Duodenal mucosa (tissue), 2 donors: ENCODE data around the gene ARHGAP15.

Experiments used
- H3K27ac ChIP-seq: one replicate; pipeline ENCODE4 v1.7.0; 2013; ENCODE audit warnings: low read depth, low read length
- H3K27me3 ChIP-seq, 2 donors: one replicate each; pipeline ENCODE4 v1.7.0; 2013; ENCODE audit warnings: low read length in 2 of 2, control low read depth in 1 of 2; ENCODE audit not compliant: insufficient read depth in 2 of 2, control insufficient read depth in 1 of 2
- H3K36me3 ChIP-seq, 2 donors: one replicate each; pipeline ENCODE4 v1.7.0; 2013; ENCODE audit warnings: low read length in 2 of 2, control low read depth in 1 of 2; ENCODE audit not compliant: insufficient read depth in 2 of 2, control insufficient read depth in 1 of 2
- H3K4me1 ChIP-seq, 2 donors: one replicate each; pipeline ENCODE4 v1.7.0; 2013; ENCODE audit warnings: low read length in 2 of 2, control low read depth in 1 of 2; ENCODE audit not compliant: insufficient read depth in 2 of 2, control insufficient read depth in 1 of 2
- H3K4me3 ChIP-seq, 2 donors: one replicate each; pipeline ENCODE4 v1.7.0; 2013; ENCODE audit warnings: low read length in 2 of 2, low read depth in 1 of 2
- H3K9ac ChIP-seq, 2 donors: one replicate each; pipeline ENCODE4 v1.7.0; 2013; ENCODE audit warnings: low read length in 2 of 2, low read depth in 1 of 2
- H3K9me3 ChIP-seq, 2 donors: one replicate each; pipeline ENCODE4 v1.7.0; 2013; ENCODE audit warnings: low read length in 2 of 2, control low read depth in 1 of 2; ENCODE audit not compliant: control insufficient read depth in 1 of 2

ARHGAP15 gene

DNA sequence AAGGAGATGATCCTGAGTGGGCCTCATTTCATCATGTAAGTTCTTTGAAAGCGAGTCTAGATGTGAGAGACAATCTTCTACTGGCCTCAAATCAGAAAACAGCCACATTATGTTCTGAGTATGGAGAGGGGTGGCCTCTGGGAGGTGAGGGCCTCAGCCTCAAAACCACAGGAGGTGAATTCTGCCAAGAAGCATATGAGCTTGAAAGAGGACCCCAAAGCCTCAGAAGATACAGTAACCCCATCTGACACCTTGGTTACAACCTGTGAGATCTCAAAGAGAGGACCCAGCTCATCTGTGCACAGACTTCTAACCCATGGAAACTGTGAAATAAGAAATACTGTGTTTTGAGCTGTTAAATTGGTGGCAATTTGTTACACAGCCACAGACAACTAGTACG is 200.1 kb downstream of the ARHGAP15 start:
- Histone ChIP-seq H3K4me3 (no peak overlapping the region), H3K9me3 (no peaks in the 10 kb centered on the region), H3K36me3 (no peaks in the 10 kb centered on the region), H3K27me3 (no peaks in the 10 kb centered on the region), H3K27ac (no peak overlapping the region), H3K4me1 (no peaks in the 10 kb centered on the region), H3K9ac (no peak overlapping the region)

DNA sequence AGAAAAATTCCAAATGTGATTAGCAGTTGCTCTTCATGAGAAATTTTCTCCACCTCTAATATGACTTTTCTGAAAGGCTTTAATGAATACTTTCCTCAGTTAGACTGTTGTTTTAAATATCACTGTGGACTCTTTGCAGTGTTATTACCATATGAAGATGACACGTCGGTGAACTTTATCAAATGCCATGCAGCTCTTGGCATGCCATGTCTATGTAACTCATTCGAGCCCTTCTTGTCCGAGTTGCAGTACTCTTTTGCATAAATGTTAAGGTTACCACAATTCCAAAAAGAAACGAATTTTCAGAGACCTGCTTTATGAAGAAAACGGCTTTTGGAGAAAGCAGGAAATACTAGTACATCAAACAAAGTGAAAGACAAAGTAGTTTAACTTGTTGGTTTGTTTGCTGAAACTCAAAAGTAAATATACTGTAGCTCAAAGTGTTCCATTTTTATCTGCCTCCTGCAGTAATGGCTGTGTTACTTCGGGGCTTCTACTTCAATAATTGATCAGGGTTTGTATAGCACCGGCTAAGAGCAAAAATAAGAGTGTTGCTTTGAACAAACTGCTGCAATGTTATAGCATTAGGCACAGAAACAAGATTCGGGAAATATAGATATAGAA is 204.1 kb downstream of the ARHGAP15 start:
- Histone ChIP-seq H3K9me3 (no peaks in the 10 kb centered on the region), H3K27me3 (no peaks in the 10 kb centered on the region), H3K4me1 (no peaks in the 10 kb centered on the region), H3K27ac (no peak overlapping the region), H3K4me3 (no peak overlapping the region), H3K36me3 (no peaks in the 10 kb centered on the region), H3K9ac (no peak overlapping the region)

DNA sequence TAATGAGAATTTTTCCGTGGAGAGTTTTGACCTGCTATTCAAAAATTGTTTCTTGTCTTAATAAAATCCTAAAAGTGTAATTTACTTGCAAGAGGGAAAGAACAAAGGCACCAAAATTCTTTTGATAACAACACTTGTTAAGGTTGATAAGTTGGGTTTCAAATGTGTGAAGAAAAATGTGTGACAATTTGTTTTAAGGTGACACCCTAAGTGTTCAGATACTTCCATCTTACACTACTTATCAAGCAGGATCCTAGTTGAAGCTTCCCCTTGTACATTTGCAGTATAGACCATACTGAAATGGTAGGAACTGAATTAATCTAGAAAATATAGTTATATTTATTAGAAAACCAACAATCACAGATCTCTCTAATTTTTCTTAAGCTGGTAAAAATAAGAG is 204.6 kb downstream of the ARHGAP15 start:
- H3K4me1 ChIP-seq: no peaks in the 10 kb centered on the region
- no peak overlapping the region for H3K9ac ChIP-seq
- no peak overlapping the region for H3K4me3 ChIP-seq
- no peaks in the 10 kb centered on the region for H3K9me3 ChIP-seq
- no peaks in the 10 kb centered on the region for H3K36me3 ChIP-seq
- H3K27ac ChIP-seq: no peak overlapping the region
- H3K27me3 ChIP-seq: no peaks in the 10 kb centered on the region

DNA sequence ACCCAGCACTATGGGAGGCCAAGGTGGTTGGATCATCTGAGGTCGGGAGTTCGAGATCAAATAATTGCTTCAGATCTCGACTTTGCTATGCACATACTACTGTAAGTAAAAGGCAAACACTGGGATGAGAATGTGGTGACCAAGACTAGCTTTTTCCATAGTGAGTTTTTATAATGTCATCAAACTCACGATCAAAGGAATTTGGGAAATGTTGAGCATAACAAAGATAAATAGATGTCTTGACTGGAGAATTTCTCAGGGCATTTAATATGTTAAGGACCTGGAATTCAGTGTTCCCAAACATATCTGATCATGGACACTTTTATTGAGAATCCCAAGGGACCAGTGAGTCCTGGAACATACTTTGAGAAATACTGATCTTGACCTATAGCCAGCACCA is 205.6 kb downstream of the ARHGAP15 start:
- Histone ChIP-seq H3K9ac (no peak overlapping the region), H3K27ac (no peak overlapping the region), H3K36me3 (no peaks in the 10 kb centered on the region), H3K27me3 (no peaks in the 10 kb centered on the region), H3K4me1 (no peaks in the 10 kb centered on the region), H3K4me3 (no peak overlapping the region), H3K9me3 (no peaks in the 10 kb centered on the region)

DNA sequence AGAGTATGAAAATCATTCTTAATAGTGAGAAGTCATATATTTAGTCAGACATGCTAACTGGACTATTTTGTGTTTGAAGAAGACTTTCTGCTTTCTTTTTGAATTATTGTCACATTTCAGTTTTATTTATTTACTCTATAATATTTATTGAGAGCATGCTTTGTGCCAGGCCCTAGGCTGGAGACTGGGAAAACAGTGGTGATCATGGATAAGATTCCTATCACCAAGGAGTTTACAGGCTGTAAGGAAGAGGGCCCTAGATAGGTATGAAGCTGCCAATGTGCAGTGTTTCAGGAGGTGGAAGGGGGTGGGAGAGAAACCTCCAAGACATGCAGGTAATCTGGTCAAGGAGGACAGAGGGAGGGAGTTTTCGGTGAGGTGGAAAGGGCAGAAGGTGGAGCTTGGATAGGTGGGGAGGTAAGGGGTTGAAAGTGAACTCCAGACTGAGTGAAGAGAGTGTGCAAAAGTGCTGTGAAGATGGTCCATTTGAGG is 207.5 kb downstream of the ARHGAP15 start:
- Histone ChIP-seq H3K36me3 (no peaks in the 10 kb centered on the region), H3K27me3 (no peaks in the 10 kb centered on the region), H3K27ac (no peak overlapping the region), H3K4me3 (no peak overlapping the region), H3K9ac (no peak overlapping the region), H3K4me1 (no peaks in the 10 kb centered on the region), H3K9me3 (no peaks in the 10 kb centered on the region)

GRCh38 chr2:143341478-143341877 is 212.3 kb downstream of the ARHGAP15 start:
- Histone ChIP-seq H3K4me1 (no peaks in the 10 kb centered on the region), H3K9me3 (no peaks in the 10 kb centered on the region), H3K36me3 (no peaks in the 10 kb centered on the region), H3K9ac (no peak overlapping the region), H3K4me3 (no peak overlapping the region), H3K27me3 (no peaks in the 10 kb centered on the region), H3K27ac (no peak overlapping the region)

DNA sequence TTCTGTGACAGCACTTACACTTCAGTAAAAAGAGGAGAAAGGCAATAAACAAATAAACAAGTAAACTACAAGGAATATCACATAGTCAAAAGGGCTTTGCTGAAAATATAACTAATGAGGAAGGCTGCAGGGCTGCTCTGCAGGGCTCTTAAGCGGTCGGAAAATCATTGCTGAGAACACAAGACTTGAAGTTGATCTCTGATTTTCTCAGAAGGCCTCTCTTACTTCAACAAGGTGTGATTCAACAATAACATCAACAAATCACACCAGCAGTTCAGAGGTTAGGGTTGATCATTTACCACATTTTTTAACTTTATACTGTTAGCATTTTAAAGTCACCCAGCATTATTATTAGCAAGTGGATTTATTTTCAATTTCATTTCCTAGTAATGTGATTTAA is 215.6 kb downstream of the ARHGAP15 start:
- no peaks in the 10 kb centered on the region for H3K27me3 ChIP-seq
- no peak overlapping the region for H3K27ac ChIP-seq
- no peaks in the 10 kb centered on the region for H3K36me3 ChIP-seq
- no peaks in the 10 kb centered on the region for H3K4me1 ChIP-seq
- no peaks in the 10 kb centered on the region for H3K9me3 ChIP-seq
- no peak overlapping the region for H3K9ac ChIP-seq
- H3K4me3 ChIP-seq: no peak overlapping the region

GRCh38 chr2:143345887-143346787 is 216.9 kb downstream of the ARHGAP15 start:
- H3K27ac ChIP-seq: no peak overlapping the region

DNA sequence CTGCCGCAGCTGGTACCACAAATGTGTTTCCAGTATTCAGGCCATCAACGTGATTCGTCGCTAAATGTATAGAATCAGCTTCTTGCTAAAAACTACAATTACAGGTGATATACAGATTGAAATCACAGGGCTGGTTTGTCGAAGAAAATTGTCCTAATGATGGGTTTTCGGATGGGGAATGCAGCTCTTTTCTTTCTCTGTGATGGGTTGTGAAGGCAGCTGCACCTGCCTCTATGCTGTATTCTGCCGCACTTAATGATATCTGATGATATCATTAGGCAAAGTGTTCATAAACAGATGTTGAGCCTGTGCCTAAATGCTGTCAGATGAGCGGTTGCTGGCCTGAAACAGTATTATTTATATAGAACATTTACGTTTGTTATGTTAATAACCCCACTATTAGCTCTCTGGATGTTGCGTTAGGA is 218.1 kb downstream of the ARHGAP15 start:
- Histone ChIP-seq H3K27ac (no peak overlapping the region), H3K27me3 (no peaks in the 10 kb centered on the region), H3K4me1 (no peaks in the 10 kb centered on the region), H3K36me3 (no peaks in the 10 kb centered on the region), H3K4me3 (no peak overlapping the region), H3K9me3 (no peaks in the 10 kb centered on the region), H3K9ac (no peak overlapping the region)

More at GRCh38 chr2:143345887-143346787, 216.9 kb downstream of the ARHGAP15 start:
- Histone ChIP-seq H3K4me1 (no peaks in the 10 kb centered on the region), H3K4me3 (no peak overlapping the region), H3K36me3 (no peaks in the 10 kb centered on the region), H3K27me3 (no peaks in the 10 kb centered on the region), H3K9me3 (no peaks in the 10 kb centered on the region), H3K9ac (no peak overlapping the region)

DNA sequence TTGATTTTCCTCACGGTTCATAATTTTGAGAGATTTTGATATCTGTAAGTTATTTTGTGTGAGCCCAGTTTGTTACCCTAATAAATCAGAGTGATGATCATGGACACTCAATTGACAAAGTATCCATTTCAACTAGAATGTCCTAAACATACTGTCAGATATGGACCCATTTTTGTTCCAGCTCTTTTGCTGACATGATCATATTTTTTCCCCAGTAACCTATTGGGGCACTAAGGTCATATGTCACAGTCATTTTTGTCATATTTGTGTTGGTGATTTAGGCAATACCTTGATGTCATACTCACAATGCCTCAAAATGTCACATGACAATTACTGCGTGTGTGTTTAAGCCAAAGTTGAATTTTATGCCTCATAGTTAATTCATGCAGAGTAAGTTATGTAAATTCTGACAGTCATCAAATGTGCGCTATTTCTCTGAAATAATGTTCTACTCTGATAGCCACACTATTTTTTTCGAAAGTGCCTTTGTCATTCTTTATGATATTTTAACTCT is 218.7 kb downstream of the ARHGAP15 start:
- no peaks in the 10 kb centered on the region for H3K36me3 ChIP-seq
- no peaks in the 10 kb centered on the region for H3K27me3 ChIP-seq
- H3K9ac ChIP-seq: no peak overlapping the region
- H3K9me3 ChIP-seq: no peaks in the 10 kb centered on the region
- H3K27ac ChIP-seq: no peak overlapping the region
- no peak overlapping the region for H3K4me3 ChIP-seq
- H3K4me1 ChIP-seq: no peaks in the 10 kb centered on the region
